Spinal cord (tissue), 10 donors: ENCODE data around the gene PTPA. TPM values are rescaled to one million over a fixed set of nuclear protein-coding genes. Genes with fewer than 3 reads are reported as not detected.

ENCODE experiments used
- DNase-seq, 6 donors: peaks; one replicate each; pipeline versions ENCODE4 v3.0.0 to v3.0.0-alpha.2; 2013 to 2015; ENCODE audit warnings: low spot score in 6 of 6, low read depth in 4 of 6
- H3K27ac ChIP-seq: one replicate; pipeline ENCODE4 v1.5.1; 2013; ENCODE audit warnings: low read depth, low read length, control low read depth
- H3K27me3 ChIP-seq: one replicate; pipeline ENCODE4 v1.6.1; 2013; ENCODE audit warnings: low read length; ENCODE audit not compliant: control insufficient read depth, insufficient read depth
- H3K36me3 ChIP-seq: one replicate; pipeline ENCODE4 v1.6.1; 2013; ENCODE audit warnings: low read length; ENCODE audit not compliant: control insufficient read depth, insufficient read depth
- H3K4me1 ChIP-seq: one replicate; pipeline ENCODE4 v1.6.1; 2013; ENCODE audit warnings: low read length; ENCODE audit not compliant: control insufficient read depth, insufficient read depth
- H3K4me3 ChIP-seq: one replicate; pipeline ENCODE4 v1.5.1; 2013; ENCODE audit warnings: low read depth, low read length, control low read depth
- H3K9me3 ChIP-seq: one replicate; pipeline ENCODE4 v1.6.1; 2013; ENCODE audit warnings: low read length; ENCODE audit not compliant: control insufficient read depth, insufficient read depth
- WGBS: methylation state at CpG from one replicate; pipeline ENCODE4 v1.1.5; 2013; ENCODE audit warnings: missing lambda C conversion rate; ENCODE audit not compliant: insufficient coverage; 5-methylcytosine and 5-hydroxymethylcytosine counted together
- polyA plus RNA-seq, 2 donors: library from polyadenylated mRNA; unstranded; fragments of 120-200 nt; gene quantifications; one replicate each; pipeline ENCODE4 v1.2.1, GENCODE V29; 2013; ENCODE audit not compliant: insufficient read length in 2 of 2
- total RNA-seq, 2 donors: library from RNA; depleted of rRNA in 1 of 2; stranded (reverse); fragments of 120-200 nt in 1 of 2; fragments of >200 nt in 1 of 2; gene quantifications; one replicate each; pipeline versions ENCODE4 v1.2.3 to v1.2.4, GENCODE V29; 2013 to 2014
- donor health status: healthy.

Gene PTPA
- total and polyA plus RNA-seq, 4 donors: 62.3 to 117 (median 107) TPM

GRCh38 chr9:129173296-129174101 lies 62.3 kb downstream of the PTPA start:
- no peak for DNase-seq
- peak overlapping the region; percentile 96 for H3K27ac ChIP-seq
- H3K36me3 ChIP-seq: no peaks in the 10 kb centered on the region
- no peaks in the 10 kb centered on the region for H3K9me3 ChIP-seq
- WGBS: 22% methylated on average over 26 of the region's 29 CpGs
- no peak overlapping the region for H3K4me3 ChIP-seq
- H3K27me3 ChIP-seq: peaks cover 9% of the 10 kb centered on the region
- peaks cover 51% of the 10 kb centered on the region for H3K4me1 ChIP-seq

GRCh38 chr9:129174102-129174723 lies 63.0 kb downstream of the PTPA start:
- under 1% methylated on average over 53 of the region's 55 CpGs for WGBS
- DNase-seq: peak in 5 of 6 donors; percentile 79 to 97 (median 82)
- H3K27me3 ChIP-seq: peaks cover 14% of the 10 kb centered on the region
- peak overlapping the region; percentile 96 for H3K27ac ChIP-seq
- H3K36me3 ChIP-seq: no peaks in the 10 kb centered on the region
- H3K4me1 ChIP-seq: peaks cover 58% of the 10 kb centered on the region
- H3K4me3 ChIP-seq: peak overlapping the region; percentile 66
- H3K9me3 ChIP-seq: no peaks in the 10 kb centered on the region

- WGBS: 3% methylated on average over 37 of the region's 53 CpGs
- H3K27ac ChIP-seq: peak overlapping the region; percentile 96
- H3K4me1 ChIP-seq: peaks cover 58% of the 10 kb centered on the region
These were observed 63.7 kb downstream of the PTPA start for GRCh38 chr9:129174724-129175514.

GRCh38 chr9:129175515-129175824 lies 64.3 kb downstream of the PTPA start:
- DNase-seq: no peak
- Histone ChIP-seq H3K27ac (peak overlapping the region; percentile 96), H3K9me3 (no peaks in the 10 kb centered on the region), H3K4me1 (peaks cover 58% of the 10 kb centered on the region), H3K4me3 (peak overlapping the region; percentile 66), H3K27me3 (peaks cover 17% of the 10 kb centered on the region), H3K36me3 (no peaks in the 10 kb centered on the region)
- 8% methylated on average over 3 of the region's 10 CpGs for WGBS

More at GRCh38 chr9:129174724-129175514, 63.7 kb downstream of the PTPA start:
- Histone ChIP-seq H3K36me3 (no peaks in the 10 kb centered on the region), H3K9me3 (no peaks in the 10 kb centered on the region), H3K27me3 (peaks cover 17% of the 10 kb centered on the region), H3K4me3 (peak overlapping the region; percentile 66)
- DNase-seq: peak in 2 of 6 donors; percentile 89 to 90

GRCh38 chr9:129175825-129176633 lies 64.8 kb downstream of the PTPA start:
- Histone ChIP-seq H3K4me3 (peak overlapping the region; percentile 66), H3K9me3 (no peaks in the 10 kb centered on the region), H3K36me3 (no peaks in the 10 kb centered on the region), H3K27ac (peak overlapping the region; percentile 96), H3K27me3 (peaks cover 17% of the 10 kb centered on the region), H3K4me1 (peaks cover 58% of the 10 kb centered on the region)
- WGBS: under 1% methylated on average over 30 of the region's 47 CpGs
- peak in 2 of 6 donors; percentile 75 to 86 for DNase-seq

GRCh38 chr9:129176701-129177442 lies 65.7 kb downstream of the PTPA start:
- Histone ChIP-seq H3K36me3 (no peaks in the 10 kb centered on the region), H3K27me3 (peaks cover 17% of the 10 kb centered on the region), H3K4me1 (peaks cover 58% of the 10 kb centered on the region), H3K27ac (peak overlapping the region; percentile 96), H3K4me3 (peak overlapping the region; percentile 66), H3K9me3 (no peaks in the 10 kb centered on the region)
- DNase-seq: peak in 2 of 6 donors; percentile 55 to 66
- WGBS: under 1% methylated on average over 80 of the region's 80 CpGs

GRCh38 chr9:129177443-129177790 lies 66.2 kb downstream of the PTPA start:
- Histone ChIP-seq H3K4me3 (peak overlapping the region; percentile 82), H3K36me3 (no peaks in the 10 kb centered on the region), H3K4me1 (peaks cover 58% of the 10 kb centered on the region), H3K9me3 (no peaks in the 10 kb centered on the region), H3K27ac (peak overlapping the region; percentile 76), H3K27me3 (peaks cover 17% of the 10 kb centered on the region)
- under 1% methylated on average over 56 of the region's 56 CpGs for WGBS
- no peak for DNase-seq

GRCh38 chr9:129177791-129178567 lies 66.8 kb downstream of the PTPA start, which contains the start of gene IER5L:
Gene IER5L, minus strand, starts transcription at chr9:129178261. Its CDS starts 209 bp downstream, at chr9:129178052.
- H3K27ac ChIP-seq: peak within 1 kb of the TSS; percentile 96
- H3K4me1 ChIP-seq: peaks cover 53% of the 10 kb centered on the region
- H3K4me3 ChIP-seq: peak within 1 kb of the TSS; percentile 82
- DNase-seq: peak in 5 of 6 donors; percentile 87 to 98 (median 94)
- no peaks in the 10 kb centered on the region for H3K9me3 ChIP-seq
- peaks cover 17% of the 10 kb centered on the region for H3K27me3 ChIP-seq
- under 1% methylated on average over 90 of the region's 90 CpGs for WGBS
- H3K36me3 ChIP-seq: no peaks in the 10 kb centered on the region
